Measurements from ENCODE around the gene TPCN1.

Gene TPCN1

GRCh38 chr12:113241191-113242025 lies 20.1 kb downstream of the TPCN1 start:
- H3K4me3 ChIP-seq (replicated peaks; ENCODE audit: low read depth, low read length) = no peak overlapping the region
- TF ChIP-seq CTCF (IDR thresholded peaks at IDR 0.05; ENCODE audit: low read length, missing control alignments) = no peak
- DNase-seq (ENCODE audit: low read depth) = peak; percentile 75

- no peak overlapping the region for H3K4me3 ChIP-seq (replicated peaks; ENCODE audit: low read depth, low read length)
- TF ChIP-seq CTCF (IDR thresholded peaks at IDR 0.05; ENCODE audit: low read length, missing control alignments) = no peak
- no peak for DNase-seq (ENCODE audit: low read depth)
Observed at GRCh38 chr12:113242026-113242418, 20.8 kb downstream of the TPCN1 start.

- DNase-seq (ENCODE audit: low read depth) = no peak
- TF ChIP-seq CTCF (IDR thresholded peaks at IDR 0.05; ENCODE audit: low read length, missing control alignments) = no peak
- no peak overlapping the region for H3K4me3 ChIP-seq (replicated peaks; ENCODE audit: low read depth, low read length)
Observed at GRCh38 chr12:113242560-113242959, 21.3 kb downstream of the TPCN1 start.

GRCh38 chr12:113244047-113244460 lies 22.8 kb downstream of the TPCN1 start:
- DNase-seq (ENCODE audit: low read depth) = peak; percentile 49
- H3K4me3 ChIP-seq (replicated peaks; ENCODE audit: low read depth, low read length) = no peak overlapping the region
- TF ChIP-seq CTCF (IDR thresholded peaks at IDR 0.05; ENCODE audit: low read length, missing control alignments) = no peak

- H3K4me3 ChIP-seq (replicated peaks; ENCODE audit: low read depth, low read length) = no peak overlapping the region
- TF ChIP-seq CTCF (IDR thresholded peaks at IDR 0.05; ENCODE audit: low read length, missing control alignments) = no peak
- no peak for DNase-seq (ENCODE audit: low read depth)
Observed at GRCh38 chr12:113244478-113244958, 23.3 kb downstream of the TPCN1 start.

GRCh38 chr12:113245695-113246477 lies 24.6 kb downstream of the TPCN1 start:
- peak; percentile 98 for DNase-seq (ENCODE audit: low read depth)
- TF ChIP-seq CTCF (IDR thresholded peaks at IDR 0.05; ENCODE audit: low read length, missing control alignments) = no peak
- peak overlapping the region; percentile 8 for H3K4me3 ChIP-seq (replicated peaks; ENCODE audit: low read depth, low read length)
